AG04450 (cell line): ENCODE data around the gene GPHN. TPM values are rescaled to one million over a fixed set of nuclear protein-coding genes. Genes with fewer than 3 reads are reported as not detected.

ENCODE experiments used
- CTCF ChIA-PET: fragments of 300-600, 350-600 bp; formaldehyde crosslinking; extraction: SDS; loops from one replicate; lab custom pipeline; 2022; ENCODE audit warnings: antibody characterized with exemption, inconsistent platforms; lab: Charles Lee
- POLR2A ChIA-PET: fragments of 350-600 bp; formaldehyde crosslinking; extraction: SDS; loops from one replicate; lab custom pipeline; 2021; ENCODE audit warnings: antibody characterized with exemption, inconsistent platforms; lab: Yijun Ruan, JAX
- DNase-seq: peaks from one replicate; pipeline ENCODE4 v3.0.0-alpha.2; 2011; ENCODE audit warnings: low read depth, low spot score
- H3K27ac ChIP-seq: one replicate; pipeline ENCODE4 v1.5.1; 2012; ENCODE audit warnings: low read depth, low read length, control low read depth
- H3K27me3 ChIP-seq: one replicate; pipeline ENCODE4 v1.6.0; 2012; ENCODE audit warnings: low read length; ENCODE audit not compliant: control insufficient read depth, insufficient read depth
- H3K4me3 ChIP-seq: 2 replicates; pipeline ENCODE4 v1.5.1; 2011; ENCODE audit warnings: mild to moderate bottlenecking, low read depth, low read length, control low read depth
- H3K9me3 ChIP-seq: 2 replicates; pipeline ENCODE4 v1.5.1; 2012; ENCODE audit warnings: low read length; ENCODE audit not compliant: control insufficient read depth, insufficient read depth
- CTCF ChIP-seq: IDR thresholded peaks from 2 replicates; pipeline ENCODE4 v1.5.1; 2011; ENCODE audit warnings: low read depth, low read length, control low read depth, inconsistent platforms
- polyA plus RNA-seq: library from polyadenylated mRNA; depleted of rRNA; stranded (reverse); fragments of >200 nt; gene quantifications from 2 replicates; pipeline ENCODE4 v1.2.3, GENCODE V29; 2011

GPHN gene
- polyA plus RNA-seq, 1 experiment, result 7.7 TPM

- Histone ChIP-seq H3K27ac (no peak overlapping the region), H3K4me3 (no peak overlapping the region), H3K27me3 (no peaks in the 10 kb centered on the region), H3K9me3 (no peaks in the 10 kb centered on the region)
- no peak for DNase-seq
- no peak for TF ChIP-seq CTCF
- ChIA-PET CTCF (no interaction called here), POLR2A (no interaction called here)
These were observed 710.2 kb downstream of the GPHN start for GRCh38 chr14:67218126-67218525.

GRCh38 chr14:67221248-67221981 is 713.5 kb downstream of the GPHN start:
- H3K27ac ChIP-seq, result no peak overlapping the region
- H3K9me3 ChIP-seq, result no peaks in the 10 kb centered on the region
- H3K4me3 ChIP-seq, result no peak overlapping the region
- no peaks in the 10 kb centered on the region for H3K27me3 ChIP-seq
- DNase-seq, result peak; percentile 46
- ChIA-PET CTCF (interaction anchor here (1.0 to 1.5 kb wide), 4 partner anchors 55 to 138 kb away, joined by 3 to 5 read pairs (median 4); partner anchors contain the start of genes ATP6V1D and EIF2S1), POLR2A (interaction anchor here (0.8 kb wide), 1 partner anchor 33 kb away, joined by 4 read pairs; no protein-coding TSS in a partner anchor)
- no peak for TF ChIP-seq CTCF

DNA sequence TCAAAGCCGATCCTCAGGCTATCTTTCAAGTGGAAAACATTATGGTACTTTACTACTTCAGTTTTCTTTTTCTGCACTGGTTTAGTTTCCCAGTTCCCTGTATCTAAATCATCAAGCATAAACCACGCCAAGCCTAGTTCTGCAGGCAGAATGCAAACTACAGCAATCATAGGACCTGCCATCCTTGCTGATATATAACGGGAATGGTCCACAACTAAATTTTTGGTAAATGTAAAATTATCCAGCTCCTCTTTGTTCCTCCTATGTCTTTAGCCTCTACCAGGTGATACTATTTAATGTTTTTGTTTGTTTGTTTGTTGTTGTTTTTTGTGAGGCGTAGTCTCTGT is 714.0 kb downstream of the GPHN start:
- no peak overlapping the region for H3K4me3 ChIP-seq
- no peak overlapping the region for H3K27ac ChIP-seq
- H3K9me3 ChIP-seq, result no peaks in the 10 kb centered on the region
- H3K27me3 ChIP-seq, result no peaks in the 10 kb centered on the region
- POLR2A ChIA-PET, result interaction anchor here (0.8 kb wide), 1 partner anchor 34 kb away, joined by 4 read pairs; no protein-coding TSS in a partner anchor
- no peak for TF ChIP-seq CTCF
- DNase-seq, result no peak
- CTCF ChIA-PET, result interaction anchor here (1.0 to 1.4 kb wide), 3 partner anchors 55 to 138 kb away, joined by 3 to 5 read pairs (median 4); partner anchors contain the start of genes ATP6V1D and EIF2S1

- no peak for TF ChIP-seq CTCF
- ChIA-PET CTCF (interaction anchor here (1.0 kb wide), 1 partner anchor 134 kb away, joined by 3 read pairs; the partner anchor contains the start of genes ATP6V1D and EIF2S1), POLR2A (interaction anchor here (0.6 kb wide), 1 partner anchor 1758 kb away, joined by 4 read pairs; no protein-coding TSS in a partner anchor)
- Histone ChIP-seq H3K27ac (no peak overlapping the region), H3K4me3 (no peak overlapping the region), H3K9me3 (no peaks in the 10 kb centered on the region), H3K27me3 (no peaks in the 10 kb centered on the region)
- DNase-seq, result no peak
These were observed 717.6 kb downstream of the GPHN start for GRCh38 chr14:67225523-67225922.
